ENCODE measurements around the gene ZNF597.

Gene ZNF597

DNA sequence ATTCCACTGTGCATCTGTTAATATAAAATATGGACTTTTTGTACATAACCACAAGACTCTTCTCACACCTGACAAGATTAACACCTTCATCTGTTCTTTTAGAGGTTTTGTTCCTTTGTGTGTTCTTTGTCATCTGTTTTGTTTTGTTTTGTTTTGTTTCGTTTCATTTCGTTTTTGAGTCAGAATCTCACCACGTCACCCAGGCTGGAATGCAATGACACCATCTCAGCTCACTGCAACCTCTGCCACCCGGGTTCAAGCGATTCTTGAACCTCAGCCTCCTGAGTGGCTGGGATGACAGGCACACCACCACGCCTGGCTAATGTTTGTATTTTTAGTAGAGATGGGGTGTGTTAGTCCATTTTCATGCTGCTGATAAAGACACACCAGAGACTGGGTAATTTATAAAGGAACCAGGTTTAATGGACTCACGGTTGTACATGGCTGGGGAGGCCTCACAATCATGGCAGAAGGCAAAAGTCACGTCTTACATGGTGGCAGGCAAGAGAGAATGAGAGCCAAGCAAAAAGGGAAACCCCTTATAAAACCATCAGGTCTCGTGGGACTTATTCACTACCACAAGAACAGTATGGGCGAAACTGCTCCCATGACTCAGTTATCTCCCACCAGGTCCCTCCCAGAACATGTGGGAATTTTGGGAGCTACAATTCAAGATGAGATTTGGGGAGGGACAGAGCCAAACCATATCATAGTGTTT, 29.7 kb upstream of the ZNF597 start:
- no peak for DNase-seq (ENCODE audit: extremely low read depth, low read depth)

DNA sequence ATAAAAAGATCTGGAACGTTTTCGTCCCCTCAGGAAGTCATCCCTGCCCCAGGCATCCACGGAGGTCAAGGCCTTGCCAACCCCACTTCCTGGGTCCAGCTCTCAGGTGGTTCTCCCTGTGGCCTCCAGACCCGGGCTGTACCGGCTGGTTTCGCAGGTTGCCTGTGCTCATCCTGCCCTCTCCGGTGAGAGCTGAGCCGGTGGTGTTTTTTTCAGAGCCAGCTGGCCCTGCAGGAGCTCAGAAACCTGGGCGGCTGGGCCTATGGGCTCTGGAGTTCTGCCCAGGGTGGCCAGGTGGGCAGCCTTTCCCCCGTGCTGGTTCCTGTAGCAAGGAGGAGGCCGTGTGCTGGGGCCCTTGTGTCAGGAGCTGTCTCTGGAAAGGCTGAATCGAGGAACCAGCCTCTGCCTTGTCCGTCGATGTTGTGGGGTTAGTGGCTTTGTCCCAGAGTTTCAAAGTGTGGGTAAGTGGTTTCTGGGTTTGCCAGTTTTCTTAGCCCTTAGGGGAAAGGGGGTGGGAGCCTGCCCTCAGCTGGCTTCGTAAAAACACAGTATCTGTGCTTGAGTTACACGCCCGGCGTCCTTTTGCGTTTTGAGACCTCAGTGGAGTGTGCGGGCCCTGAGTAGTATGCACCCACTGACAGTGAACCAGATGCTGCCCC, 28.3 kb upstream of the ZNF597 start:
- TF ChIP-seq, protein P1, sequence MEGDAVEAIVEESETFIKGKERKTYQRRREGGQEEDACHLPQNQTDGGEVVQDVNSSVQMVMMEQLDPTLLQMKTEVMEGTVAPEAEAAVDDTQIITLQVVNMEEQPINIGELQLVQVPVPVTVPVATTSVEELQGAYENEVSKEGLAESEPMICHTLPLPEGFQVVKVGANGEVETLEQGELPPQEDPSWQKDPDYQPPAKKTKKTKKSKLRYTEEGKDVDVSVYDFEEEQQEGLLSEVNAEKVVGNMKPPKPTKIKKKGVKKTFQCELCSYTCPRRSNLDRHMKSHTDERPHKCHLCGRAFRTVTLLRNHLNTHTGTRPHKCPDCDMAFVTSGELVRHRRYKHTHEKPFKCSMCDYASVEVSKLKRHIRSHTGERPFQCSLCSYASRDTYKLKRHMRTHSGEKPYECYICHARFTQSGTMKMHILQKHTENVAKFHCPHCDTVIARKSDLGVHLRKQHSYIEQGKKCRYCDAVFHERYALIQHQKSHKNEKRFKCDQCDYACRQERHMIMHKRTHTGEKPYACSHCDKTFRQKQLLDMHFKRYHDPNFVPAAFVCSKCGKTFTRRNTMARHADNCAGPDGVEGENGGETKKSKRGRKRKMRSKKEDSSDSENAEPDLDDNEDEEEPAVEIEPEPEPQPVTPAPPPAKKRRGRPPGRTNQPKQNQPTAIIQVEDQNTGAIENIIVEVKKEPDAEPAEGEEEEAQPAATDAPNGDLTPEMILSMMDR (IDR thresholded peaks at IDR 0.05; ENCODE audit: low read depth, low read length) = no peak
- no peak for DNase-seq (ENCODE audit: extremely low read depth, low read depth)

More for the DNA sequence above, 29.7 kb upstream of the ZNF597 start:
- TF ChIP-seq, protein P1 (IDR thresholded peaks at IDR 0.05; ENCODE audit: low read depth, low read length) = no peak

GRCh38 chr16:3470723-3471122, 27.4 kb upstream of the ZNF597 start:
- TF ChIP-seq, protein P1 (IDR thresholded peaks at IDR 0.05; ENCODE audit: low read depth, low read length) = no peak
- DNase-seq (ENCODE audit: extremely low read depth, low read depth) = no peak

DNA sequence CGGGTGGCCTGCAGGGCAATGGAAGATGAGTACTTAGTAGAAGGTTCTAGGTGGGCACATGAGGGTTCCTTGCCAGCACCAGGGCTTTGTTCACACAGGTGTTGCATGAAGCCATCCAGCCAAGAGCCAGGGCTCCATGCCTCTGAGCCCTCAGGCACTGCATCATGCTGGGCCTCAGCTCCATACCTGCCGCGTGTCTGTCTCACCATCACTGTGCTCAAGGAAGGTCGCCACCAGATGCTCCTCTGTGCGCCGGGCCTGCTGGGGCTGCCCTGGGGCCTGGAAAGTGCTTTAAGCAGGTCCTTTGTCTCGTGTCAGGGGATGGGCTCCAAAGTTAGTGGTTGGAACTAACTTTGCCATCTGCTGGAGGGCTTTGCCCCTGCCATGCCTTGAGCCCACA, 26.4 kb upstream of the ZNF597 start:
- TF ChIP-seq, protein P1 (IDR thresholded peaks at IDR 0.05; ENCODE audit: low read depth, low read length) = no peak
- DNase-seq (ENCODE audit: extremely low read depth, low read depth) = no peak

- no peak for DNase-seq (ENCODE audit: extremely low read depth, low read depth)
- TF ChIP-seq, protein P1 (IDR thresholded peaks at IDR 0.05; ENCODE audit: low read depth, low read length) = no peak
Measured at GRCh38 chr16:3468501-3468900, 25.2 kb upstream of the ZNF597 start.

DNA sequence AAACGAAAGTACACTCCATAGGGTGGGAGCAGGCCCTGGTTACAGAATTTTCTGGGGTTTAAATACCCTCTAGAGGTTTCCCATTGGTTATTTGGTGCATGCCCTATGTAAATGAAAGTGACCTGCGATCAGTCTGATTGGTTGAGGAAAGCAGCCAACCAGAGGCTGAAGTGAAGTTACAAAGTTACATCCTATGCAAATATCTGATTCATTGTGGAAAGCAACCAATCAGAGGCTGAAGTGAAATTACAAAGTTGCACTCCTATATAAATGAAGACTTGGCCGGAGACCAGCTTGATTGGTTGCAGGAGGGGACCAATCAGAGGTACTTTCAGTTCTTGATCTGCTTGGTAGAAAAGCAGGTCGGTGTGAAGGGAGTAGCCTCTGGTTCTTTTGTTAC, 24.6 kb upstream of the ZNF597 start:
- TF ChIP-seq, protein P1 (IDR thresholded peaks at IDR 0.05; ENCODE audit: low read depth, low read length) = no peak
- no peak for DNase-seq (ENCODE audit: extremely low read depth, low read depth)

DNA sequence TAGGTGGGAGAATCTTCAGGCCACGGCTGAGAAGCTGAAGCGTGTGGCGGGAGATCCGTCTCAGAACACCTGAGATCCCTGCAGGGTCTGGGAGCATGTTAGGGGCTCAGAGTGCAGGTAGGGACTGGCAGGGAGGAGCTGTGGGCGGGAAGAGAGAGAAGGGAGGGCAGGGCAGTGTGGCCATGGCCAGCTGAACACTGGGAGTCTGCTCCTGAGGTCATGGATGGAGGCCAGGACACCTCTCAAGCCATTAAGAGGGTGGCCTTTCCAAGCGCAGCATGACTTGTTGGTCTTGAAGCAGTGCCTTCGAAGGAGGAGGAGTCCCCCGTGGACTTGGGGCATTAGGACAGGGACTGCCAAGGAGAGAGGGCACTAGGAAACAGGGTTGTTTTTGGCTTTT, 23.9 kb upstream of the ZNF597 start:
- TF ChIP-seq, protein P1 (IDR thresholded peaks at IDR 0.05; ENCODE audit: low read depth, low read length) = no peak
- no peak for DNase-seq (ENCODE audit: extremely low read depth, low read depth)

Measured in AG09319 (cell line).